ENCODE results near the gene ZKSCAN4.
A peak's percentile ranks its signal among the peaks of the same experiment; 100 is the strongest.

The ZKSCAN4 gene

DNA sequence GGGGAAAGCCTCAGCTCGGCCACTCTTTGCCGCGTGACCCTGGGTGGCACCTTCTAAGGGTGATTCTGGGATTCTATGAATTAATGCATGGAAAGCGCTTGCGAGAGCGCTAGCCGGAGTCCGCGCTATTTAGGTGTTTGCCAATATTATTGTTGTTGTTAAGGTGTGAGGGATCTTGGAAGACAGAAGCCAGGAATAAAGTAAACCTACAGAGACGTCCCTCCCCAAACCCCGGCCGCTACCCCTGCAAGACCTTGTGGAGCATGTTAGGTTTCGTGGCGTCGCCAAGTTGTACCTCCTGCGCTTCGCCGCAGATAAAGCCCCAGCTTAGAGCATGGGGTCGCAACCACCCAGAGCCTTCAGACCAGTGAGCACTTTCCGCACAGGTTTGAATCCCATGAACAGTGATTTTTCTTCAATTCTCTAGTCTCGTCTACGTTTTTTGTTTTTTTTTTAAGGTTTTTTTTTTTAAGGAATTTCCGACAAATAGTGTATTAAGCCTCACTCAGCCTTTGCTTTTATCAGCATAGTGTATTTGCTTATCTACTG lies 43.9 kb downstream of the ZKSCAN4 start:
- Histone ChIP-seq H3K36me3 (no peaks in the 10 kb centered on the region), H3K27me3 (peaks cover 60% of the 10 kb centered on the region), H3K4me3 (ENCODE audit: low read depth, low read length) (peak overlapping the region; percentile 54), H3K9me3 (no peaks in the 10 kb centered on the region), H3K4me1 (no peaks in the 10 kb centered on the region)
- DNase-seq, result no peak
- TF ChIP-seq, protein P1, sequence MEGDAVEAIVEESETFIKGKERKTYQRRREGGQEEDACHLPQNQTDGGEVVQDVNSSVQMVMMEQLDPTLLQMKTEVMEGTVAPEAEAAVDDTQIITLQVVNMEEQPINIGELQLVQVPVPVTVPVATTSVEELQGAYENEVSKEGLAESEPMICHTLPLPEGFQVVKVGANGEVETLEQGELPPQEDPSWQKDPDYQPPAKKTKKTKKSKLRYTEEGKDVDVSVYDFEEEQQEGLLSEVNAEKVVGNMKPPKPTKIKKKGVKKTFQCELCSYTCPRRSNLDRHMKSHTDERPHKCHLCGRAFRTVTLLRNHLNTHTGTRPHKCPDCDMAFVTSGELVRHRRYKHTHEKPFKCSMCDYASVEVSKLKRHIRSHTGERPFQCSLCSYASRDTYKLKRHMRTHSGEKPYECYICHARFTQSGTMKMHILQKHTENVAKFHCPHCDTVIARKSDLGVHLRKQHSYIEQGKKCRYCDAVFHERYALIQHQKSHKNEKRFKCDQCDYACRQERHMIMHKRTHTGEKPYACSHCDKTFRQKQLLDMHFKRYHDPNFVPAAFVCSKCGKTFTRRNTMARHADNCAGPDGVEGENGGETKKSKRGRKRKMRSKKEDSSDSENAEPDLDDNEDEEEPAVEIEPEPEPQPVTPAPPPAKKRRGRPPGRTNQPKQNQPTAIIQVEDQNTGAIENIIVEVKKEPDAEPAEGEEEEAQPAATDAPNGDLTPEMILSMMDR (IDR thresholded peaks at IDR 0.05; ENCODE audit: low read depth, low read length), result no peak

DNA sequence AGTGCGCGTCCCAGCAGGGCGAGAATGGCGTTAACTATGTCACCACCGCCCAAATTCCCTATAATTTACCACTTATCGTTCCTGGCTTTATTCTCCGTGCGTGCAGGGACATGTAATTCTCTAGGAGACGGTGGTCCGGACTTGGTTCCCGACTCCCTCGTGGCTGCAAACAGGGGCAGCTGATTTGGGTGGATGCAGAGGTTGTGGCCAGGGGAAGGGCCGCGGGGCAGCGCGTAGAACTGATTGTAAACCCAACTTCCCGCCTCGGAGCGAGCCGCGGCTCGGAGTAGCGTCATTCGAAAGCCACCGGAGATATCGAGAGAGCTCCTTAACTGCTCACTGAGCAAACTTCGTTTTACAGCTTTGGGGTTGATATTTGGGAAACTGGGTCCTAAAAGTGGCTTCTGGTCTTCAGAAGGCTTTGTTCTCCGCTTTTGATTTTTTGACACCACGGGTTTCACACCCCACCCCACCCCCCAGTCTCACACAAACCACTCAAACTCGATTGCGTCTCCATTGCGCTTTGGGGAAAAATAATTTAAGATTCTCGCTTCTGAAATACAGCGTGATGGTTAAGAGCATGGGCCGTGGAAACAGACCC lies 44.5 kb downstream of the ZKSCAN4 start:
- Histone ChIP-seq H3K27me3 (peaks cover 61% of the 10 kb centered on the region), H3K36me3 (no peaks in the 10 kb centered on the region), H3K9me3 (no peaks in the 10 kb centered on the region), H3K4me3 (ENCODE audit: low read depth, low read length) (peak overlapping the region; percentile 54), H3K4me1 (no peaks in the 10 kb centered on the region)
- TF ChIP-seq, protein P1 (IDR thresholded peaks at IDR 0.05; ENCODE audit: low read depth, low read length), result no peak
- peak; percentile 38 for DNase-seq

DNA sequence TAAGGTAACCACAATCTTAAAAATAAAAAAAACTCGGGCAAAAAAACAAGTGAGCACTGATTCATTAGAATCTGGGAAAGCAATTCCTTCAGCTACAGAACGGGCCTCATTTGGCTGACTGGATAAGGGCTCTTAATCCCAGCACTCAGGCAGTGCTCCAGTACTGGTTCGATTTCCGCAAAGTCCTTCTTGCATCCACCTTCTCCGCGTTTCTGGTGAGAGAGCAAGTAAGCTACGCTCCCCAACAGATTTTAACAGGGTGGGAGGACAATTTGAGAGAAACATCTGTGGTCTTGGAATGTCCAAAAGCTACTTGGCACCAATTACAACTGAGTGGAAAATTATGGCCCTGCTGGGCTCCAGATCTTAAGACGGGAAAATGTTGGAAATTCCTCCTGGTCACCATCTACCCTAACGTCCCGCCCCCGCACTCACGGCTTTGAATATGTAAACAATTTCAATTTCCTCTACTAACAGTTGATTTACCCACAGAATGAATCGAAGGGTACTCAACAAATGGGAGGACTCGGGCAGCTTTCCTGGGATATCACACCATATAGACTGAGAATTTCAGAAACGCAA lies 45.0 kb downstream of the ZKSCAN4 start:
- DNase-seq, result no peak
- TF ChIP-seq, protein P1 (IDR thresholded peaks at IDR 0.05; ENCODE audit: low read depth, low read length), result no peak
- Histone ChIP-seq H3K4me1 (no peaks in the 10 kb centered on the region), H3K36me3 (no peaks in the 10 kb centered on the region), H3K9me3 (no peaks in the 10 kb centered on the region), H3K27me3 (peaks cover 61% of the 10 kb centered on the region), H3K4me3 (ENCODE audit: low read depth, low read length) (peak overlapping the region; percentile 54)

DNA sequence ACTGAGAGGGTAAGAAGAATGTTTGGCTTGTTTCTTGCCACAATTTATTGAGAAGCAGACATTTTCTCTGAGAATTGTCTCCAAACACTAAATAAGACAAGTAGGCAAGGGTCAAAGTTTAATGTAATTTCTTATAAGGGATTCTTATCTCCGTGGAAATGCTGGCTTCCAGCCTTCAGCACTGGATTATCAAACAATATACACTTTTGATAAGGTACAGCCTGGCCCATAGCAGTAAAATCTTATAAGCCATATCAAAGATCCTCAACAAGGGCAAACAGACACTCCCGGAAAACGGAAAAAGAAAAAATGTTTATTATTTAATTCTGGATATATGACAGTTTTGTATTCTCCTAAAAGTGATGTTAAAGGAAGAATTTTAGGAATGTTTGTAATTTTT lies 45.5 kb downstream of the ZKSCAN4 start:
- H3K36me3 ChIP-seq, result no peaks in the 10 kb centered on the region
- no peaks in the 10 kb centered on the region for H3K4me1 ChIP-seq
- no peak overlapping the region for H3K4me3 ChIP-seq (ENCODE audit: low read depth, low read length)
- DNase-seq, result no peak
- TF ChIP-seq, protein P1 (IDR thresholded peaks at IDR 0.05; ENCODE audit: low read depth, low read length), result no peak
- H3K27me3 ChIP-seq, result peaks cover 61% of the 10 kb centered on the region
- H3K9me3 ChIP-seq, result no peaks in the 10 kb centered on the region

- H3K4me3 ChIP-seq (ENCODE audit: low read depth, low read length), result no peak overlapping the region
- no peaks in the 10 kb centered on the region for H3K9me3 ChIP-seq
- H3K27me3 ChIP-seq, result peaks cover 61% of the 10 kb centered on the region
- TF ChIP-seq, protein P1 (IDR thresholded peaks at IDR 0.05; ENCODE audit: low read depth, low read length), result no peak
- DNase-seq, result no peak
- no peaks in the 10 kb centered on the region for H3K36me3 ChIP-seq
- H3K4me1 ChIP-seq, result no peaks in the 10 kb centered on the region
Observed at GRCh38 chr6:28205879-28206278, 46.2 kb downstream of the ZKSCAN4 start.

DNA sequence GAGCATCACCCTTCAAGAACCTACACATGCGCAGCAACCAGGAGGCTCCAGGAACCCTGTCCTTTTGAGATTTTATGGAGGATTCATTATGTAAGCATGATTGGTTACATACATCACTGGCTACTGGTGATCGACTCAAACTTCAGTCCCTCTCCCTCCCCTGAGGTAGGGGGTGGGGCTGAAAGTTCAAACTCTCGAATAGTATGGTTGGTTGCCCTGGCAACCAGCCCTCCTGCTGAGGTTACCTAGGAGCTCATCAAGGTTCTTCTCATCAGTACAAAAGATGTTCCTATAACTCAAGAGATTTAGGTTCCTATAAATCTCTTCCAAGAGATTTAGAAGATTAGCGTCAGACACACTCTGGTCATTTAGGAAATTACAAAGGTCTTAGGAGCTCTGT lies 48.9 kb downstream of the ZKSCAN4 start:
- Histone ChIP-seq H3K4me1 (no peaks in the 10 kb centered on the region), H3K27me3 (peaks cover 42% of the 10 kb centered on the region), H3K4me3 (ENCODE audit: low read depth, low read length) (no peak overlapping the region), H3K36me3 (no peaks in the 10 kb centered on the region), H3K9me3 (no peaks in the 10 kb centered on the region)
- TF ChIP-seq, protein P1 (IDR thresholded peaks at IDR 0.05; ENCODE audit: low read depth, low read length), result no peak
- DNase-seq, result no peak
